HepG2 (cell line): Measurements from ENCODE around the gene KCNAB2. TPM values are rescaled to one million over a fixed set of nuclear protein-coding genes. Genes with fewer than 3 reads are reported as not detected.

Source experiments
- CBX1 ChIP-seq: IDR thresholded peaks from one replicate; pipeline ENCODE4 v1.6.1; 2016; ENCODE audit warnings: antibody characterized with exemption, low read depth
- DNMT1 ChIP-seq: sonication (generic); formaldehyde crosslinking; IDR thresholded peaks from 2 replicates; pipeline ENCODE4 v1.5.1; 2020; ENCODE audit warnings: mild to moderate bottlenecking, missing genetic modification reagents
- GATAD2A ChIP-seq: IDR thresholded peaks from 2 replicates; pipeline ENCODE4 v1.6.1; 2016
- GLI4 ChIP-seq: sonication (generic); formaldehyde crosslinking; IDR thresholded peaks from 2 replicates; pipeline ENCODE4 v1.5.1; 2020; ENCODE audit warnings: missing genetic modification reagents, mild to moderate bottlenecking, moderate library complexity, borderline replicate concordance
- HOXA5 ChIP-seq: sonication (generic); formaldehyde crosslinking; IDR thresholded peaks from 2 replicates; pipeline ENCODE4 v1.4.0; 2020; ENCODE audit warnings: missing genetic modification reagents
- NFE2L2 ChIP-seq: fragments of 150-350 bp; IDR thresholded peaks from 2 replicates; pipeline ENCODE4 v1.6.1; 2014; ENCODE audit warnings: low read length
- RAD51 ChIP-seq: fragments of 450-650 bp; IDR thresholded peaks from 2 replicates; pipeline ENCODE4 v1.6.1; 2016; ENCODE audit warnings: borderline replicate concordance
- ZBTB7B ChIP-seq: sonication (generic); formaldehyde crosslinking; IDR thresholded peaks from 2 replicates; pipeline ENCODE4 v1.4.0; 2020; ENCODE audit warnings: missing genetic modification reagents
- ZNF260 ChIP-seq: sonication (generic); formaldehyde crosslinking; IDR thresholded peaks from 2 replicates; pipeline ENCODE4 v1.4.0; 2020; ENCODE audit warnings: missing genetic modification reagents, low read depth, mild to moderate bottlenecking, borderline replicate concordance
- ZNF263 ChIP-seq: sonication (generic); formaldehyde crosslinking; IDR thresholded peaks from 2 replicates; pipeline ENCODE4 v1.4.0; 2020; ENCODE audit warnings: missing genetic modification reagents
- ZNF605 ChIP-seq: sonication (generic); formaldehyde crosslinking; IDR thresholded peaks from 2 replicates; pipeline ENCODE4 v1.8.0; 2022; ENCODE audit warnings: mild to moderate bottlenecking, missing genetic modification reagents
- polyA plus RNA-seq, 8 experiments: library from polyadenylated mRNA; depleted of rRNA in 3 of 8; stranded (reverse) in 7 of 8; unstranded in 1 of 8; fragments of >200 nt; fragmentation: Illumina TruSeq in 4 of 8; extraction: Trizol in 4 of 8; gene quantifications; 2 replicates each; pipeline versions ENCODE4 v1.2.1 to v1.2.3, GENCODE V29; 2011 to 2016; ENCODE audit warnings: low read depth in 4 of 8, missing spikeins in 1 of 8, mixed read lengths in 1 of 8; ENCODE audit not compliant: insufficient read depth in 1 of 8
- total RNA-seq, 5 experiments: library from RNA; depleted of rRNA; stranded (reverse); fragments of >200 nt; fragmentation: Illumina TruSeq; extraction: Trizol; gene quantifications; 2 replicates each; pipeline ENCODE4 v1.2.3, GENCODE V29; 2016; ENCODE audit warnings: low read depth in 1 of 5
- TF ChIP-seq, protein P1 (sequence below): sonication (generic); formaldehyde crosslinking; IDR thresholded peaks from 2 replicates; pipeline ENCODE4 v1.5.0; 2020; ENCODE audit warnings: mild to moderate bottlenecking, missing genetic modification reagents
- TF ChIP-seq, protein P2 (sequence below): sonication (generic); formaldehyde crosslinking; IDR thresholded peaks from 2 replicates; pipeline ENCODE4 v1.8.1; 2023; ENCODE audit warnings: missing genetic modification reagents, inconsistent platforms, borderline replicate concordance
- TF ChIP-seq, protein P3 (sequence below): sonication (generic); formaldehyde crosslinking; IDR thresholded peaks from one replicate; pipeline ENCODE4 v1.5.1; 2020; ENCODE audit warnings: mild to moderate bottlenecking, missing genetic modification reagents; ENCODE audit errors: not compliant biosample characterization

The KCNAB2 gene
- total and polyA plus RNA-seq, 2 of the 13 experiments (the other 11 are each of a cell fraction or from before 2014, with no cell fraction given) = 6.2 to 8.8 TPM

DNA sequence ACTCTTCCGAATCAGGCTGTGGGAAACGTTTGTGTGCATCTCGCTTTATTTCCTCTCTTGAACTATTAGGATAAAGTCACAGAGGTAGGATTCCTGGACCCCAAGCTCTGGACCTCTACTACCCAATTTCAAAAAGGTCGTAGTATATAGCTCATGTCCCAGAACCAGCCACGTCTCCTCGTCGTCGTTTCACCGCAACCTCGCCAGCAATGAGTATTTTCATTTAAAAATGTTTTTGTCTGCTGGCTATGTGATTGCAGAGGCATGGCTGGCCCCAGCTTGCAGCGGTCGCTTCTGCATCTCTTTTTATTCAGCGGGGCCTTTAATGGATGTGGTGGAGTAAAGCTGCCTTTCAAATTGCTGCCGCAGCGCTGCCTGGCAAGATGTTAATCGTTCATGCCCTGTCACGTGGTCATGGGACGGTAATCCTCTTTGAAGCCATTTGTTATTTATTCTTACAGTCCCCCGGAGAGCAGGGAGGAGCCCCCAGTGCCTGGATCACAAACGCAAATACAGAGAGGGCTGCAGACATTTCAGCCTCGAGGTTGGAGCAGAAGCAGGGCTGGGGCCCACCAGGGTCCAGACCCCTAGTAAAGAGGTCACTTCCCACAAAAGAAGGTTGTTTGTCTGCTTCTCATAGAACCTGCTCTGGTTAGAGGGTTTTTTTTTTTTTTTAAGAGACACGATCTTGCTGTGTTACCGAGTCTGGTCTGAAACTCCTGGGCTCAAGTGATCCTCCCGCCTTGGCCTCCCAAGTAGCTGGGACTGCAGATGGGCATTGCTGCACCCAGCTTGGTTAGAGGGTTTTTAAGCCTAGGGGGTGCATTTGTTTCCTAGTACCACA, 41.9 kb upstream of the KCNAB2 start (continued):
- no peak for TF ChIP-seq DNMT1
- TF ChIP-seq, protein P1, sequence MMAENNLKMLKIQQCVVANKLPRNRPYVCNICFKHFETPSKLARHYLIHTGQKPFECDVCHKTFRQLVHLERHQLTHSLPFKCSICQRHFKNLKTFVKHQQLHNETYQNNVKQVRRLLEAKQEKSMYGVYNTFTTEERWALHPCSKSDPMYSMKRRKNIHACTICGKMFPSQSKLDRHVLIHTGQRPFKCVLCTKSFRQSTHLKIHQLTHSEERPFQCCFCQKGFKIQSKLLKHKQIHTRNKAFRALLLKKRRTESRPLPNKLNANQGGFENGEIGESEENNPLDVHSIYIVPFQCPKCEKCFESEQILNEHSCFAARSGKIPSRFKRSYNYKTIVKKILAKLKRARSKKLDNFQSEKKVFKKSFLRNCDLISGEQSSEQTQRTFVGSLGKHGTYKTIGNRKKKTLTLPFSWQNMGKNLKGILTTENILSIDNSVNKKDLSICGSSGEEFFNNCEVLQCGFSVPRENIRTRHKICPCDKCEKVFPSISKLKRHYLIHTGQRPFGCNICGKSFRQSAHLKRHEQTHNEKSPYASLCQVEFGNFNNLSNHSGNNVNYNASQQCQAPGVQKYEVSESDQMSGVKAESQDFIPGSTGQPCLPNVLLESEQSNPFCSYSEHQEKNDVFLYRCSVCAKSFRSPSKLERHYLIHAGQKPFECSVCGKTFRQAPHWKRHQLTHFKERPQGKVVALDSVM (CRISPR knock-in tag) = peak; percentile 76; the same call in 1 of the 2 replicates
- no peak for TF ChIP-seq ZNF260
- TF ChIP-seq, protein P2, sequence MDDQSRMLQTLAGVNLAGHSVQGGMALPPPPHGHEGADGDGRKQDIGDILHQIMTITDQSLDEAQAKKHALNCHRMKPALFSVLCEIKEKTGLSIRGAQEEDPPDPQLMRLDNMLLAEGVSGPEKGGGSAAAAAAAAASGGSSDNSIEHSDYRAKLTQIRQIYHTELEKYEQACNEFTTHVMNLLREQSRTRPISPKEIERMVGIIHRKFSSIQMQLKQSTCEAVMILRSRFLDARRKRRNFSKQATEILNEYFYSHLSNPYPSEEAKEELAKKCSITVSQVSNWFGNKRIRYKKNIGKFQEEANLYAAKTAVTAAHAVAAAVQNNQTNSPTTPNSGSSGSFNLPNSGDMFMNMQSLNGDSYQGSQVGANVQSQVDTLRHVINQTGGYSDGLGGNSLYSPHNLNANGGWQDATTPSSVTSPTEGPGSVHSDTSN (CRISPR knock-in tag) = no peak
- 0 out of 2 replicates have a peak, but pooled peaks have one; percentile 15 for TF ChIP-seq GATAD2A (CRISPR knock-in tag)
- no peak for TF ChIP-seq CBX1
- no peak for TF ChIP-seq NFE2L2
- TF ChIP-seq, protein P3, sequence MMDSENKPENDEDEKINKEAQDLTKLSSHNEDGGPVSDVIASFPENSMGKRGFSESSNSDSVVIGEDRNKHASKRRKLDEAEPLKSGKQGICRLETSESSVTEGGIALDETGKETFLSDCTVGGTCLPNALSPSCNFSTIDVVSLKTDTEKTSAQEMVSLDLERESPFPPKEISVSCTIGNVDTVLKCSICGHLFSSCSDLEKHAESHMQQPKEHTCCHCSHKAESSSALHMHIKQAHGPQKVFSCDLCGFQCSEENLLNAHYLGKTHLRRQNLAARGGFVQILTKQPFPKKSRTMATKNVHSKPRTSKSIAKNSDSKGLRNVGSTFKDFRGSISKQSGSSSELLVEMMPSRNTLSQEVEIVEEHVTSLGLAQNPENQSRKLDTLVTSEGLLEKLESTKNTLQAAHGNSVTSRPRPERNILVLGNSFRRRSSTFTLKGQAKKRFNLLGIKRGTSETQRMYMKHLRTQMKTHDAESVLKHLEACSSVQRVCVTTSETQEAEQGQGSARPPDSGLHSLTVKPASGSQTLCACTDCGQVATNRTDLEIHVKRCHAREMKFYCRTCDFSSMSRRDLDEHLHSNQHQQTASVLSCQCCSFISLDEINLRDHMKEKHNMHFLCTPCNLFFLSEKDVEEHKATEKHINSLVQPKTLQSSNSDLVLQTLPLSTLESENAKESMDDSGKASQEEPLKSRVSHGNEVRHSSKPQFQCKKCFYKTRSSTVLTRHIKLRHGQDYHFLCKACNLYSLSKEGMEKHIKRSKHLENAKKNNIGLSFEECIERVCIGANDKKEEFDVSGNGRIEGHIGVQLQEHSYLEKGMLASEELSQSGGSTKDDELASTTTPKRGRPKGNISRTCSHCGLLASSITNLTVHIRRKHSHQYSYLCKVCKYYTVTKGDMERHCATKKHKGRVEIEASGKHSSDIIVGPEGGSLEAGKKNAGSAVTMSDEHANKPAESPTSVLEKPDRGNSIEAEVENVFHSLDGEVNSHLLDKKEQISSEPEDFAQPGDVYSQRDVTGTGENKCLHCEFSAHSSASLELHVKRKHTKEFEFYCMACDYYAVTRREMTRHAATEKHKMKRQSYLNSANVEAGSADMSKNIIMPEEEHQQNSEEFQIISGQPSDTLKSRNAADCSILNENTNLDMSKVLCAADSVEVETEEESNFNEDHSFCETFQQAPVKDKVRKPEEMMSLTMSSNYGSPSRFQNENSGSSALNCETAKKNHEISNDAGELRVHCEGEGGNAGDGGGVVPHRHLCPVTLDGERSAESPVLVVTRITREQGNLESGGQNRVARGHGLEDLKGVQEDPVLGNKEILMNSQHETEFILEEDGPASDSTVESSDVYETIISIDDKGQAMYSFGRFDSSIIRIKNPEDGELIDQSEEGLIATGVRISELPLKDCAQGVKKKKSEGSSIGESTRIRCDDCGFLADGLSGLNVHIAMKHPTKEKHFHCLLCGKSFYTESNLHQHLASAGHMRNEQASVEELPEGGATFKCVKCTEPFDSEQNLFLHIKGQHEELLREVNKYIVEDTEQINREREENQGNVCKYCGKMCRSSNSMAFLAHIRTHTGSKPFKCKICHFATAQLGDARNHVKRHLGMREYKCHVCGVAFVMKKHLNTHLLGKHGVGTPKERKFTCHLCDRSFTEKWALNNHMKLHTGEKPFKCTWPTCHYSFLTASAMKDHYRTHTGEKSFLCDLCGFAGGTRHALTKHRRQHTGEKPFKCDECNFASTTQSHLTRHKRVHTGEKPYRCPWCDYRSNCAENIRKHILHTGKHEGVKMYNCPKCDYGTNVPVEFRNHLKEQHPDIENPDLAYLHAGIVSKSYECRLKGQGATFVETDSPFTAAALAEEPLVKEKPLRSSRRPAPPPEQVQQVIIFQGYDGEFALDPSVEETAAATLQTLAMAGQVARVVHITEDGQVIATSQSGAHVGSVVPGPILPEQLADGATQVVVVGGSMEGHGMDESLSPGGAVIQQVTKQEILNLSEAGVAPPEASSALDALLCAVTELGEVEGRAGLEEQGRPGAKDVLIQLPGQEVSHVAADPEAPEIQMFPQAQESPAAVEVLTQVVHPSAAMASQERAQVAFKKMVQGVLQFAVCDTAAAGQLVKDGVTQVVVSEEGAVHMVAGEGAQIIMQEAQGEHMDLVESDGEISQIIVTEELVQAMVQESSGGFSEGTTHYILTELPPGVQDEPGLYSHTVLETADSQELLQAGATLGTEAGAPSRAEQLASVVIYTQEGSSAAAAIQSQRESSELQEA = no peak
- TF ChIP-seq ZBTB7B (CRISPR knock-in tag) = peak; percentile 60; the same call in 1 of the 2 replicates
- TF ChIP-seq ZNF263 (CRISPR knock-in tag) = peak; percentile 69
- TF ChIP-seq RAD51 = no peak; the same call in 1 of the 2 replicates
- no peak for TF ChIP-seq HOXA5 (CRISPR knock-in tag)
- TF ChIP-seq GLI4 (CRISPR knock-in tag) = no peak
- TF ChIP-seq ZNF605 = 0 out of 2 replicates have a peak, but pooled peaks have one; percentile 18
